Cerebellar cortex (tissue), 1 donor: Measurements from ENCODE around the gene SLX4IP.

ENCODE experiments used
- DNase-seq: peaks from one replicate; pipeline ENCODE4 v3.0.0-alpha.2; 2015; ENCODE audit warnings: low spot score

Gene SLX4IP

GRCh38 chr20:10649080-10649796 is 214.1 kb downstream of the SLX4IP start:
- no peak for DNase-seq

DNA sequence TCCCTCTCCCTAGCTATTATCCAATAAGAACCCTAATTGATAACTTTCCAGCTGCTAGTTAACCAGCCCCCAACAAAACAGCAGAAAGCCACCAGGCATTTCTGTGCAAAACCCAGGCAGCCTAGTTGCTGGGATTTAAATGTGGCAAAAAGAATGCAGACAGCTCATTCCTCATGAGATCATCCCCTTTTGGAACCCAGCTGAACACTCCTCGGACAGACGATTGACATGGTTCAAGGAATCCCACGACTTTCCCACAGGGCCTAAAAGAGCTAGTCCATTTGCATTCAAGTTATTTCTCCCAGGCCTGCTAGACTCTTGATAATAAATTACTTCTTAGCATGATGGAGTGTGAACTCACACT is 214.7 kb downstream of the SLX4IP start:
- no peak for DNase-seq

- DNase-seq, result no peak
Measured at GRCh38 chr20:10651227-10651990, 216.3 kb downstream of the SLX4IP start.

DNA sequence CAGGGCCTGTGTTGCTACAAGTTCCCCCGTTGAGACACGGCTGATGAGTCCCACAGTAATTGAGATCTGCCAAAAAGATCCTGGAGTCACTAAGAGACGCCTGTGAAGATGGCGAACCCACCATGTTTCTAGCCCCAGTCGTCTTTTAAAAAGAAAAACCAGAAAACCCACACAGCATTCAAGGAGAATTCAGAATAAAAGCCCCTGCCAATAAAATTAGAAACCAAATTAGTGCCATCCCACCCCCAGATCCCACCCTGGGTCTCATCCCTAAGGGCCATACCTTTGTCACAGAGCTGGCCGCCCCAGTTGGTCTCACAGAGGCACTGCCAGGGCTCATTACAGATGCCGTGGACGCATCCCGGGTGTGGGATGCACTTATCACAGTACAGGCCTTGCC is 217.1 kb downstream of the SLX4IP start:
- DNase-seq, result no peak

DNA sequence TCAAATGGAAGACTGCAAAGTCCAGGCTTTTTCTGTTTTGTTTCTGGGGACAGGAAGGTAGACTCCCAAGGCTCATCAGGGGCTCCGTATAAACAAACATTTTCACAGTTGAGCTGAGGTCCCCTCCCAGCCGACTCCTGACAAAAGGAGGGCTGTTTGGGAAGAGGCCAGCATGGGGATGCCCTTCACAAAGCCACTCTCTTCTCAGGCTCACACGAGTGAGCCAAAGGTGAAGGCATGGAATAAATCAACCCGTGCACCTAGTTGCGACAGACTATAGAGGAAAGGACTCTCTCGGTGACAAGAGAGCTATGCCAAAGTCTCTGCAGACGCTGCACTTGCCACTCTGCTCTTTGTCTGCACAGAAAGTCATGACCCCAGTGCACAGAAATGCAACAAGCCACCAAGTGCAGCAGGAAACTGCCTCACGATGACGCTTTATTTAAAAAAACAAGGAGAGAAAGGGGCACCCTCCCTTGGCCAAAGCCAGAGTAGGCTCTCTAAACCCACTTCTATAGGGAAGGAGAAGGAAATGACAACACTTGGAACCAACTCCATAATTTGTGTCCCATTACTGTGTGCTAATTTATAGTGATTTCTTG is 217.7 kb downstream of the SLX4IP start:
- no peak for DNase-seq

GRCh38 chr20:10653599-10654249 is 218.6 kb downstream of the SLX4IP start:
- no peak for DNase-seq

DNA sequence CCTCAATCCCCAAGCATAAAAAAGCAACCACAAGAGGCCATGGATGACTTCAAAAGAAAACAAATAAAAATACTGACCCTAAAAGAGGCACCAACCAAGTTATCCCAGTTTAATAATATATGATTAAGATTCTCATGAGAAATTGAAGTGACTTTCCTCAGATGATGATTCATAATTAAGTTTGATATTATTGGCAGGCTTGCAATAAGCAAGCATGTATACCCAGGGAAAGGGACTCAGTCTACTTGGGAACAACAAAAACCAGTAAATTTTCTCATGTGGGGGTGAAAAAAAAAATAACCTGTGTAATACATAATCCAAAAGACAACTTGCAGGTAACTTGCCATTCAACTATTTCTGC is 219.1 kb downstream of the SLX4IP start:
- no peak for DNase-seq

- no peak for DNase-seq
Measured at GRCh38 chr20:10654630-10655029, 219.5 kb downstream of the SLX4IP start.

DNA sequence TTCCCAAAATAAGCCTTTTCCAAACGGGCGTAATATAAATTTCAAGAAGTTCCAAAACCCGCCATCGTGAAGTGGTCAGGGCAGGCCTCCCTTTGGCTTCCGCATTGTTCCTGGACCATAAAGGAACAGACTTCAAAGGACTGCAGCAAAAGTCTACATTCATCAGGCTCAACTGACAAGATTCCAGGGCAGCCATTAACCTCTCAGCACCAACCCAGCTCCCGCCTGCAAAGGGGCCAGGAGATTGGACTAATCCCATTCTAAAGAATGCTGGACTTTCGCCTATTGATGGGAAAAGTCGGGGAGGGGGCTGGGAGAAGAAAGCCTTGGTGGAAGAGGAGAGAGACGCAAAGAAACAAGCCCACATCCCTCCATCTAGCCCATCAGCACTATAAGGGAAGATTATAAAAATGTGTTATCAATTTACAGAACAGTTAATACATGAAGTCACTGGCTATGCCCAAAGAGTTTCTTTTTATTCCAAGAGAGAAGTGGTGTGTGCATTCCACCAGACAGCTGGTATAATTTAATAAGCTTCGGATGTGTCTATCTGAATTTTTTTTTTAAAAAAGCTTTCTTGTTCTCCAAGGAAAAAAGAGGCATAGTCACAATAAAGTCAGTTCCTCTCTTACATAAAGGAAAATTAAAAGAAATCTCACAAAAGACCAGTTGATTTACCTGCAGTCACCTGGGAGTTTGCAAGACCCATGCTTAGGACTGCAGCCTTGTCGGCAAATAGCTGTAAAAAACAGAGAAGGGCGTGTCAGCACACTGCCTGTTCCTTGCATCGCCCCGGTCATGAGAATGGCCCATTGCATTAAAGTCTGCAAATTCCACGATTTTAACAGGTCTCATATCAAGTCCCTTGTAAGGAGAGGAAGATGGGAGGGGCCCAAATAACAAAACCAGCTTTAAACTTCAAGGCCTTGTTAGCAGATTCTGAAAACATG is 220.9 kb downstream of the SLX4IP start:
- no peak for DNase-seq

DNA sequence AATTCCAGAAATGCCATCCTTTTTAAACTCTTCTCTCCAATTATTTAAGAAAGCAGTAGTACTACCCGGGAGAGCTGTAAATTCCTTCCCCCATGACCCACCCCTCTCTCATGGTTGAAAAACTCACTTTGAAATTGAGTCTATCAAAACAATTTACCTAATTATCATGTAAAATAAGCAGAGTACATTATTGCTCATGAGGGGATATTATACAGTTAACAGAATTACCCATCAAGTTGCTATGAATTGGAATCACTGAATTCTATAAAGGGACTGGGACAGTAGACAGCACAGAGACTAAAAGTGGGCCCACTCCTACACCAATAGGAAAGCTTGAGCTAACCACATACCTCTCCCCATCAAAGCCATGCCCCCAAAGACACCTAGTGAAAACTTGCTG is 222.3 kb downstream of the SLX4IP start:
- no peak for DNase-seq

DNA sequence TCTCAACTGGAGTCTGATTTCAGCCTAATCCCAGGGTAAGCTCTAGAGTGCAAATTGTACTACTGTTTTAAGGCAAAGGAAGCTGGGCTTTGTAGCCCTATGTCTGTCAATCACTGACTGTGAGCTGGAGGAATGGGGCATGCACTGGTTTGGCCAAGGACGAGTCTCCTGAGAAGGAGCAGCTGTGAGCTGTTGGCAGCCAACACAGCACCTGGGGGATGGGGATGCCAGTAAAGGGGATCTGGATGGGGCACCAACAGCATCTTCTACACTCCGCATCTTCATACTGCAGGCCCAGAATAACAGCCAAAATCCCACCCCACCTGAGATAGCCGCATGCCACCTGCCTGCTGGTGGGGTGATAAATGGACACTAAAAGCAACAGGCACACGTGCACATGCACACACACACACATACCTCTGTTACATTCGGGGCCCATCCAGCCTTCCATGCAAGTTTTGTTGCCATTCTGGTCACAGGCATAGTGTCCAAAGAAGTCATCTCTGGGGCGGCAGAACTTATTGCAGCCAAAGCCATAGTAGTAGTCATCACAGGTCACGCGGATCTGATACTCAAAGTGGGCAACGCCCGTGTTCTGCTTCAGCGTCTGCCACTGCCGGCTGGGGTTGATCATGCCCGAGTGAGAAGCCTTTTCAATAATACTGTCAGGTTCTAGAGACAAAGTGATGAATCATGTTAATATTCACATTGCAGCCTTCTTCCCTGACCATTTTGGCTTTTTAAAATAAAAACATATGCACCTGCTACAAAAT is 223.1 kb downstream of the SLX4IP start:
- DNase-seq, result no peak

GRCh38 chr20:10658876-10659632 is 223.9 kb downstream of the SLX4IP start:
- no peak for DNase-seq

- no peak for DNase-seq
Measured at GRCh38 chr20:10659651-10660601, 224.8 kb downstream of the SLX4IP start.

DNA sequence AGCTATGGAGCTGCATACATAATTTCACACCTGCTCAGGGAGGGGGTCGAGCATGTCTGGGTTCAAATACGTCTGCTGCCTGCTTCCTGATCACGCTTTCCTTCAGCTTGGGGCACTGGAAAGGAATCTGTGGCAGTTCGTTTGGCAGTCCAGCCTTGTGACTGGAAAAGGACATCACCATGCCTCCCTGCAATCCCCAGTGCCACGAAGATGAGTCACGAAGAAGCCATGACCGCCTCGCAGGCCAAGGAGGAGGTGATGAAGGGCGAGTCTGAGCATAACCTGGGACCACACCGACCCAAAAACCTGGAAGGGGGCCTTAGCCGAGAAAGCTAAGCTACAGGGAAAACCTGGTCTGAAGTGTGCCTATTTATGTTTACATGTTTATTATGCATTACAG is 225.6 kb downstream of the SLX4IP start:
- no peak for DNase-seq

GRCh38 chr20:10661261-10661660 is 226.2 kb downstream of the SLX4IP start:
- no peak for DNase-seq

DNA sequence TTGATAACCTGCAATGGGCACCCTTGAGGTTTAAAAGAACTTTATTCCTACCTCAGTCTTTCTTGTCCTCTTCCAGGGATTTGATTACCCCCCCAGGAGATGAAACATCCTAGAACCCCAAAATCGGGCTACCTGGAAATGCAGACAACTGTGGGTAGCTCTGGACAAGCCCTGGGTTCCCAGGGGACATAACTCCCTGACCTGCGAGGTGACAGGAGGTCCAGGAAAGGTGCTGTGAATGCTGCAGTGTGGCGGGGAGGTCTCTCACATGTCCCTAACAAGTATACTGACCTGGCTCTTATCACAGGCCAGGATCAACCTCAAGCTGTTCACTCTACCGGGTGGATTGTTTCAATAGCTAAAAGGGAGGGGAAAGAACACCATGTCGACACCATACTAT is 227.0 kb downstream of the SLX4IP start:
- no peak for DNase-seq

DNA sequence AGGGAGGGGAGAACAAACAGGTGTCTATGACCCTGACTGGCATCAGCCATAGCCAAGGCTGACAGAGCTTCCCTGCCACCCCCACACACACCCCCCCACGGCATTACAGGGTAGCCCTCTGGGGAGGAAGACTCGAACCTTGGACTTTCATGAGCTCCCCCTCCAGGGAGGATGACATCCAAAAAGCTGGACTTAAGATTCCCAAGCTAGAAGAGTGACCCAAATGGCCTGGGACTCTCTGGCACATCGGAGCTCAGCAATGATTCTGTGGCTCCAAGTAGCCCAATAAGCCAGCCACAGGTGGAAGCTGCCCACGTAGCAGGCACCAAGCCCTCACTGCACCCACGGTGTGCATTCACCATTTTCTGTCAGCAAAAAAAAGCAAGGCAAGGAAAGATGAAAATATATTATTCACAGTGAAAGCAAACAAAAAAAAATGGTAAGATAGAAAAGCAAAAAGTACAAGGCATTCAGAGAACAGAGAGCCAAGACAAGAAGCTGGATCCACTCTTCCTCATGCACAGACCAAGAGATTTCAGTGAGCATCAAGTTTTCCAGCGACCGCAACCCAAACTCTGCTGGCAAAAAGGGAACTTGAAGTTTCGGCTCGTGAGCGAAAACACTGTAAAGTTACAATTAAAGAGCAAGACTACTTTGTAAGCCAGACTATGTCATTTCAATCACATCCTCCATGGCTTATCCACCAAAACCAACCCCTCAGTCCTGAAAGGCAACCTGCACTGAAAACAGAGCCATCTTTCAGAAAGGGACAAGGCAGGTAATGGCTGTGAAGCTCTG is 227.8 kb downstream of the SLX4IP start:
- DNase-seq, result no peak

DNA sequence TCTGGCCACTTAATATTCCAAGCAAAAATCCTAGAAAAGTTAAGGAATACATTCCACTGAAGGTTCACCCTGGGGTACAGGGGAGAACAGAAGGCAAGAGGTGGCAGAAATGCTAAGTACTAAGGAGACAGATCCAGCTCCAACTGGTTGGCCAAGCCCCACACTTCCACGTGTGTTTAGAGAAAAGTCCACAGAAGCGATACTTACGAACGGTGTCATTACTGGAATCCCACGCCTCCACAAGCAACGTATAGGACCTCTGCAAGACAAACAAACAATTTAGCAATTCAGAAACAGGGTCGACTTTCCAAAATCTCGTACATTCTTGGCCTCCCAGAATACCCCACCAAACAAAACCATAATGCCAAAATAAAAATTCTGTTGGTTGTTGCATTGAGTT is 228.7 kb downstream of the SLX4IP start:
- DNase-seq, result no peak
